ENCODE data around the gene LAMA2. TPM values are rescaled to one million over a fixed set of nuclear protein-coding genes. Genes with fewer than 3 reads are reported as not detected.

The LAMA2 gene
- total RNA-seq, 1 experiment from 2014 or later: 0.28 TPM

GRCh38 chr6:128899341-128900050 is 16.6 kb downstream of the LAMA2 start:
- Histone ChIP-seq H3K36me3 (ENCODE audit: control insufficient read depth, insufficient read depth, low read length) (no peaks in the 10 kb centered on the region), H3K4me3 (ENCODE audit: low read depth in 2 of 2, low read length in 2 of 2) (no peak overlapping the region), H3K27ac (ENCODE audit: low read length) (no peak overlapping the region), H3K9me3 (ENCODE audit: control insufficient read depth, insufficient read depth, low read depth, low read length) (no peaks in the 10 kb centered on the region), H3K4me1 (ENCODE audit: control insufficient read depth, insufficient read depth, low read length) (no peaks in the 10 kb centered on the region), H3K27me3 (ENCODE audit: control insufficient read depth, insufficient read depth, low read length) (no peaks in the 10 kb centered on the region)
- ATAC-seq (no peak), DNase-seq (ENCODE audit: low read depth, low spot score) (no peak)
- intact Hi-C loops (cut with micrococcal nuclease; ENCODE audit: unreplicated experiment) (no loop called here), in situ Hi-C loops (cut with HindIII; ENCODE audit: low pct_unique_long_range_greater_than_20kb, low sequenced_read_pairs) (no loop called here)
- ChIA-PET POLR2A (no interaction called here), CTCF (no interaction called here)
- TF ChIP-seq REST (IDR thresholded peaks at IDR 0.05; ENCODE audit: insufficient read depth in 1 of 2, low read depth in 2 of 2, low read length in 1 of 2): no peak
- no peak for TF ChIP-seq SIN3A (IDR thresholded peaks at IDR 0.05; ENCODE audit: borderline replicate concordance, insufficient read depth, low read depth, low read length)
- no peak for TF ChIP-seq TCF7L2 (IDR thresholded peaks at IDR 0.05; ENCODE audit: low read depth, low read length)
- no peak for TF ChIP-seq CTCF (IDR thresholded peaks at IDR 0.05)
- no peak for TF ChIP-seq POLR2AphosphoS5 (IDR thresholded peaks at IDR 0.05; ENCODE audit: low read depth, low read length)
- no TSS peak for BruUV-seq (replicated peaks)

GRCh38 chr6:128903715-128904114 is 20.8 kb downstream of the LAMA2 start:
- ChIA-PET CTCF (no interaction called here), POLR2A (no interaction called here)
- no peak for ATAC-seq
- intact Hi-C loops (cut with micrococcal nuclease; ENCODE audit: unreplicated experiment) (no loop called here), in situ Hi-C loops (cut with HindIII; ENCODE audit: low pct_unique_long_range_greater_than_20kb, low sequenced_read_pairs) (no loop called here)
- no peaks in the 10 kb centered on the region for H3K27me3 ChIP-seq (ENCODE audit: control insufficient read depth, insufficient read depth, low read length)
- no peak overlapping the region for H3K4me3 ChIP-seq (ENCODE audit: low read depth in 2 of 2, low read length in 2 of 2)
- no peaks in the 10 kb centered on the region for H3K4me1 ChIP-seq (ENCODE audit: control insufficient read depth, insufficient read depth, low read length)
- no peak overlapping the region for H3K27ac ChIP-seq (ENCODE audit: low read length)
- no peak for DNase-seq (ENCODE audit: low read depth, low spot score)
- TF ChIP-seq POLR2AphosphoS5 (IDR thresholded peaks at IDR 0.05; ENCODE audit: low read depth, low read length): no peak
- TF ChIP-seq REST (IDR thresholded peaks at IDR 0.05; ENCODE audit: insufficient read depth in 1 of 2, low read depth in 2 of 2, low read length in 1 of 2): no peak
- TF ChIP-seq TCF7L2 (IDR thresholded peaks at IDR 0.05; ENCODE audit: low read depth, low read length): no peak
- no peak for TF ChIP-seq CTCF (IDR thresholded peaks at IDR 0.05)
- no peak for TF ChIP-seq SIN3A (IDR thresholded peaks at IDR 0.05; ENCODE audit: borderline replicate concordance, insufficient read depth, low read depth, low read length)
- BruUV-seq (replicated peaks): no TSS peak
- no peaks in the 10 kb centered on the region for H3K36me3 ChIP-seq (ENCODE audit: control insufficient read depth, insufficient read depth, low read length)
- no peaks in the 10 kb centered on the region for H3K9me3 ChIP-seq (ENCODE audit: control insufficient read depth, insufficient read depth, low read depth, low read length)
